Fibroblast of peridontal ligament (primary cell): ENCODE measurements around the gene DISP2.

Source experiments
- DNase-seq: peaks from one replicate; pipeline ENCODE4 v3.0.0-alpha.2; 2010; ENCODE audit errors: extremely low read depth

The DISP2 gene

DNA sequence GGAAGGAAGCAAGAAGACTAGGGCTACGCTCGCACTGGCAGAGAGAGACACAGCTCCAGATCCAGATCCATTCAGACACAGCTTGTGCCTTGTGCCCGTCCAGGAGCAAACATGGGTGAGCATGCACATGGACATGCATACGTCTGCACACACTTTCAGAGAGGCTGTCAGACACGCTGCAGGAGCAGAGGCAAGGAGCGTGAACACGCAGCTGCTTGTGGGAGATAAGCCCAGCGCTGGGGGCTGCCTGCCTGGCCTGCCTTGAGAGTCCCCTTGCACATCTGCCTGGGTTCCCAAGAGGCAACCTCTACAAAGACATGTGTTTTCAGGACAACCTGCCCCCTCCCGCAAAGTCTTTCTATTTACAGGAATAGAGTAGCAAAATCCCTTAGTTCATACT is 69.2 kb downstream of the DISP2 start:
- no peak for DNase-seq

DNA sequence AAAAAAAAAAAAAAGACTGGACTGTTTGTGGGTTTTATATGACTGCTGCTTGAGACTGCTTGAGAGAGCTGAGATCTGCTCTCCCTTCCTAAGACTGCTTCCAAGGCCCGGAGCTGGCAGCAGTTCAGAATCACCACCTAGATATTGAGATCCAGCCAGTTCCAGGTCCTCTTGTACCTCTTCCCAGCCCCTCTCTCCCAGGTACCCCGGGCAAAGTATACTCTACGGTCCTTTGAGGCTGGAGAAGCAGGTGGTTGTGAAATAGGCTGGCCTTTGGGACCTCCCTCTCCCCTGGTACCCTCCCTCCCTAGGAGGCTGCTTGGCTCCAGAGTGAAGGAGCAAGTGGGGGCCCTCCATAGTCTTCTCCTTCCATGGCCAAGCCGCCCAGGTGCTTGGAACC is 70.2 kb downstream of the DISP2 start:
- no peak for DNase-seq
